Measurements from ENCODE around the gene MARF1. TPM values are rescaled to one million over a fixed set of nuclear protein-coding genes. Genes with fewer than 3 reads are reported as not detected.

Gene MARF1
- total and polyA plus RNA-seq, 2 of the 8 experiments (the other 6 are each of a cell fraction or from before 2014, with no cell fraction given): 5.6 to 31.4 TPM

DNA sequence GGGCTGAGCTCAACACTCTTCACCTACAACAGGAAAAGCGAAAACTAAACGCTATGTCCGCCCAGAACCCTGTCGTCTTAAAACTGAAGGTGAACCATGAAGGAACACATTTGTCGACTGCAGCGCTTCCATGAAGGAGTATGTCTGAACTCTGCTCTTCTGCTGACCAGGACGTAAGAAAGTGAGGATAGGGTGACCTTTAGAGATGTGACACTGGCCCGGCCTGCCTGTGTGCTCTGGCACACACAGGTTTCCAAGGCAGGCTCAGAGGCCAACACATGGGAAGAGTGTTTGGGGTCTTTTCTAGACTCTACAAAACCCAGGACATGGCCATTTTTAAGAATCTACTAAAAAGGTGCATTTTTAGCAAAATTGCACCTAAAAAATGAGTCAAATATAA, 21.1 kb downstream of the MARF1 start:
- H4K20me1 ChIP-seq (replicated peaks in 1 of 2; ENCODE audit: control insufficient read depth in 1 of 2, insufficient read depth in 2 of 2, low read length in 2 of 2): peaks cover 0 to 2% of the 10 kb centered on the region in 2 experiments
- WGBS, 2 experiments (ENCODE audit: extremely low coverage in 1 of 2, insufficient coverage in 1 of 2, insufficient read length in 1 of 2, insufficient replicate concordance in 2 of 2, low coverage in 1 of 2, low lambda C conversion rate in 2 of 2, missing lambda C conversion rate in 1 of 2): 85% methylated on average over 8 of the region's 8 CpGs; no CpG with 5 or more reads in 1 of the 2 experiments
- FAIRE-seq (no peak), DNase-seq (ENCODE audit: low read depth in 1 of 2, low spot score in 2 of 2) (no peak)
- H3K27ac ChIP-seq (ENCODE audit: low read depth, low read length): no peak overlapping the region
- H2BK15ac ChIP-seq (ENCODE audit: low read length): no peak overlapping the region
- CTCF ChIA-PET (ENCODE audit: partially characterized antibody): interaction anchor here (0.6 kb wide), 1 partner anchor 142 kb away, joined by 3 read pairs; no protein-coding TSS in a partner anchor
- H2BK5ac ChIP-seq (ENCODE audit: low read depth, low read length): no peak overlapping the region
- H3K4me3 ChIP-seq (ENCODE audit: extremely low read depth in 1 of 4, insufficient read depth in 2 of 4, low read depth in 3 of 4, low read length in 4 of 4): no peak overlapping the region
- no peak overlapping the region for H3K4me2 ChIP-seq (ENCODE audit: insufficient read depth in 1 of 2, low read depth in 2 of 2, low read length in 2 of 2)
- no peak overlapping the region for H4K8ac ChIP-seq (ENCODE audit: extremely low read depth, insufficient read depth, low read length)
- no peaks in the 10 kb centered on the region for H3K23me2 ChIP-seq (ENCODE audit: low read depth, low read length)
- no peak overlapping the region for H3K14ac ChIP-seq (ENCODE audit: insufficient read length)
- no peak overlapping the region for H3K4ac ChIP-seq (replicated peaks; ENCODE audit: insufficient read length, low read depth, low read length)
- no peak overlapping the region for H2BK12ac ChIP-seq (ENCODE audit: low read depth, low read length)
- no peaks in the 10 kb centered on the region for H3K79me2 ChIP-seq (ENCODE audit: control insufficient read depth in 1 of 2, insufficient read depth in 2 of 2, low read length in 2 of 2)
- POLR2A ChIA-PET (ENCODE audit: partially characterized antibody): no interaction called here
- H2BK20ac ChIP-seq (ENCODE audit: low read length): no peak overlapping the region
- no peak overlapping the region for H3K56ac ChIP-seq (replicated peaks; ENCODE audit: insufficient read length, low read depth, low read length)
- H2AFZ ChIP-seq (ENCODE audit: low read length): no peak overlapping the region
- H3K9me3 ChIP-seq (ENCODE audit: insufficient read depth in 2 of 2, low read depth in 1 of 2, low read length in 1 of 2): no peaks in the 10 kb centered on the region
- H4K5ac ChIP-seq (ENCODE audit: insufficient read length, low read depth, low read length): no peak overlapping the region
- H3K18ac ChIP-seq (ENCODE audit: extremely low read depth, low read length): no peak overlapping the region
- no peak for TF ChIP-seq SP4 (IDR thresholded peaks at IDR 0.05; ENCODE audit: low read length)
- TF ChIP-seq HDAC6 (IDR thresholded peaks at IDR 0.05; ENCODE audit: low read depth, low read length): no peak
- no peak for TF ChIP-seq TCF12 (IDR thresholded peaks at IDR 0.05; ENCODE audit: low read depth, low read length)
- TF ChIP-seq RBBP5 (IDR thresholded peaks at IDR 0.05; ENCODE audit: borderline replicate concordance, low read depth, low read length): no peak
- no peak for TF ChIP-seq TAF1 (IDR thresholded peaks at IDR 0.05; ENCODE audit: low read depth, low read length)
- TF ChIP-seq ASH2L (IDR thresholded peaks at IDR 0.05; ENCODE audit: low read length): no peak
- TF ChIP-seq CHD1 (IDR thresholded peaks at IDR 0.05; ENCODE audit: low read depth, low read length): no peak
- no peak for TF ChIP-seq ZNF274 (IDR thresholded peaks at IDR 0.05; ENCODE audit: borderline replicate concordance, extremely low read depth, low read length)
- H2AK5ac ChIP-seq (ENCODE audit: low read depth, low read length): no peak overlapping the region
- no peaks in the 10 kb centered on the region for H3K79me1 ChIP-seq (ENCODE audit: low read depth, low read length)
- no peaks in the 10 kb centered on the region for H3K27me3 ChIP-seq (replicated peaks in 1 of 4; ENCODE audit: control insufficient read depth in 3 of 4, extremely low read depth in 1 of 4, insufficient read depth in 3 of 4, low read length in 3 of 4)
- no peaks in the 10 kb centered on the region for H3K4me1 ChIP-seq (replicated peaks in 1 of 4; ENCODE audit: control insufficient read depth in 3 of 4, insufficient read depth in 4 of 4, low read length in 3 of 4)
- H3K9ac ChIP-seq (replicated peaks in 1 of 4; ENCODE audit: extremely low read depth in 1 of 4, low read depth in 3 of 4, low read length in 3 of 4): no peak overlapping the region
- no peak overlapping the region for H2BK120ac ChIP-seq (replicated peaks; ENCODE audit: low read depth, low read length)
- H4K91ac ChIP-seq (replicated peaks; ENCODE audit: insufficient read length, low read length): no peak overlapping the region
- H3K23ac ChIP-seq (ENCODE audit: insufficient read length): no peak overlapping the region
- peaks cover 10 to 48% (median 44%) of the 10 kb centered on the region in 4 experiments for H3K36me3 ChIP-seq (ENCODE audit: control insufficient read depth in 2 of 4, insufficient read depth in 4 of 4, low read length in 3 of 4)

Measured in H1 (cell line).